ENCODE data around the gene CEACAM21.

DNA sequence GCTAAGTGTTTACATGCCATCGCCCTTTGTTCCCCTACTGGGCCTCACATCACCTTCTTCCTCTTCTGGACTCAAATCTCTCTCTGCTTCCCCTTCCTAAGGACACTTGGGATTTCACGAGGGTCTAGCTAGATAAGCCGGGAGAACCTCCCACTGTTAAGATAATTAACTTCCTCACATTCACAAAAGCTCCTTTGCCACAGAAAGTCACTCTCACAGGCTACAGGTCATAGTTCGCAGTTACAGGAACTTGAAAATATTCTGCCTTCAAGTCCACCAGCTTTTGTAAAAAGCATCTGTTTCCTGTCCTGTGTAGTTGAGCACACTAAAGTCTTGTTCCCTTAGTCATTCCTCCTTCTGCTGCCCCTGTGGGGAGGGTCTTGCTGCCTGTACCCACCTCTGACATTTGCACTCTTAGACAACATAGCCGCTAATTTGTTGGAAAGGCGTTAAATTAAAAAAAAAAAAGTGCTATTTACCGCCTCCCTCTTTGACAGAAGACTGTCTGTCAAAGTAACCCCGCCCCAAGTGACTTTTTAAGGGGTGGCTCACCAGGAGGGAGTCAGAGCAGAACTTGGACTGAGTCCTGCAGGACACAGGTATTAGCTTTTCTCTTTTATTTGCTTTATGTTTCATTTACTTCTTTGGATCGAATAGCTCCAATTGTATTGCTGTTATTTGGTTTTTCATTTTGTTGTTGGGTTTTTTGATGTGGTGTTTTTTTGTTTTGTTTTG is 26.8 kb upstream of the CEACAM21 start:
- TF ChIP-seq, protein P1, sequence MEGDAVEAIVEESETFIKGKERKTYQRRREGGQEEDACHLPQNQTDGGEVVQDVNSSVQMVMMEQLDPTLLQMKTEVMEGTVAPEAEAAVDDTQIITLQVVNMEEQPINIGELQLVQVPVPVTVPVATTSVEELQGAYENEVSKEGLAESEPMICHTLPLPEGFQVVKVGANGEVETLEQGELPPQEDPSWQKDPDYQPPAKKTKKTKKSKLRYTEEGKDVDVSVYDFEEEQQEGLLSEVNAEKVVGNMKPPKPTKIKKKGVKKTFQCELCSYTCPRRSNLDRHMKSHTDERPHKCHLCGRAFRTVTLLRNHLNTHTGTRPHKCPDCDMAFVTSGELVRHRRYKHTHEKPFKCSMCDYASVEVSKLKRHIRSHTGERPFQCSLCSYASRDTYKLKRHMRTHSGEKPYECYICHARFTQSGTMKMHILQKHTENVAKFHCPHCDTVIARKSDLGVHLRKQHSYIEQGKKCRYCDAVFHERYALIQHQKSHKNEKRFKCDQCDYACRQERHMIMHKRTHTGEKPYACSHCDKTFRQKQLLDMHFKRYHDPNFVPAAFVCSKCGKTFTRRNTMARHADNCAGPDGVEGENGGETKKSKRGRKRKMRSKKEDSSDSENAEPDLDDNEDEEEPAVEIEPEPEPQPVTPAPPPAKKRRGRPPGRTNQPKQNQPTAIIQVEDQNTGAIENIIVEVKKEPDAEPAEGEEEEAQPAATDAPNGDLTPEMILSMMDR (IDR thresholded peaks at IDR 0.05): no peak
- TF ChIP-seq RCOR1 (IDR thresholded peaks at IDR 0.05; ENCODE audit: low read length) (no peak), TAF1 (IDR thresholded peaks at IDR 0.05; ENCODE audit: borderline replicate concordance, low read depth, low read length) (no peak), FOXM1 (IDR thresholded peaks at IDR 0.05; ENCODE audit: low read depth) (no peak), MEF2A (IDR thresholded peaks at IDR 0.05; ENCODE audit: borderline replicate concordance, low read depth) (no peak), EP300 (IDR thresholded peaks at IDR 0.05; ENCODE audit: borderline replicate concordance in 1 of 2, low read depth in 1 of 2, low read length in 1 of 2) (no peak), ELF1 (IDR thresholded peaks at IDR 0.05) (no peak)
- TF ChIP-seq, protein P2, sequence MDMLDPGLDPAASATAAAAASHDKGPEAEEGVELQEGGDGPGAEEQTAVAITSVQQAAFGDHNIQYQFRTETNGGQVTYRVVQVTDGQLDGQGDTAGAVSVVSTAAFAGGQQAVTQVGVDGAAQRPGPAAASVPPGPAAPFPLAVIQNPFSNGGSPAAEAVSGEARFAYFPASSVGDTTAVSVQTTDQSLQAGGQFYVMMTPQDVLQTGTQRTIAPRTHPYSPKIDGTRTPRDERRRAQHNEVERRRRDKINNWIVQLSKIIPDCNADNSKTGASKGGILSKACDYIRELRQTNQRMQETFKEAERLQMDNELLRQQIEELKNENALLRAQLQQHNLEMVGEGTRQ (IDR thresholded peaks at IDR 0.05; ENCODE audit: borderline replicate concordance, low read depth, low read length): no peak
- TF ChIP-seq, protein P3, sequence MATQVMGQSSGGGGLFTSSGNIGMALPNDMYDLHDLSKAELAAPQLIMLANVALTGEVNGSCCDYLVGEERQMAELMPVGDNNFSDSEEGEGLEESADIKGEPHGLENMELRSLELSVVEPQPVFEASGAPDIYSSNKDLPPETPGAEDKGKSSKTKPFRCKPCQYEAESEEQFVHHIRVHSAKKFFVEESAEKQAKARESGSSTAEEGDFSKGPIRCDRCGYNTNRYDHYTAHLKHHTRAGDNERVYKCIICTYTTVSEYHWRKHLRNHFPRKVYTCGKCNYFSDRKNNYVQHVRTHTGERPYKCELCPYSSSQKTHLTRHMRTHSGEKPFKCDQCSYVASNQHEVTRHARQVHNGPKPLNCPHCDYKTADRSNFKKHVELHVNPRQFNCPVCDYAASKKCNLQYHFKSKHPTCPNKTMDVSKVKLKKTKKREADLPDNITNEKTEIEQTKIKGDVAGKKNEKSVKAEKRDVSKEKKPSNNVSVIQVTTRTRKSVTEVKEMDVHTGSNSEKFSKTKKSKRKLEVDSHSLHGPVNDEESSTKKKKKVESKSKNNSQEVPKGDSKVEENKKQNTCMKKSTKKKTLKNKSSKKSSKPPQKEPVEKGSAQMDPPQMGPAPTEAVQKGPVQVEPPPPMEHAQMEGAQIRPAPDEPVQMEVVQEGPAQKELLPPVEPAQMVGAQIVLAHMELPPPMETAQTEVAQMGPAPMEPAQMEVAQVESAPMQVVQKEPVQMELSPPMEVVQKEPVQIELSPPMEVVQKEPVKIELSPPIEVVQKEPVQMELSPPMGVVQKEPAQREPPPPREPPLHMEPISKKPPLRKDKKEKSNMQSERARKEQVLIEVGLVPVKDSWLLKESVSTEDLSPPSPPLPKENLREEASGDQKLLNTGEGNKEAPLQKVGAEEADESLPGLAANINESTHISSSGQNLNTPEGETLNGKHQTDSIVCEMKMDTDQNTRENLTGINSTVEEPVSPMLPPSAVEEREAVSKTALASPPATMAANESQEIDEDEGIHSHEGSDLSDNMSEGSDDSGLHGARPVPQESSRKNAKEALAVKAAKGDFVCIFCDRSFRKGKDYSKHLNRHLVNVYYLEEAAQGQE (IDR thresholded peaks at IDR 0.05; ENCODE audit: low read depth, low read length): no peak
